NCI-H510A treated with DMSO at 0.1 percent for 48 hours (cell line): ENCODE measurements around the gene TMEM263.
"Not testable (repeated sequence)": the region's sequence is repeated elsewhere in the genome, so short reads cannot be mapped to it uniquely, and the experiment has no call there.

Source experiments
- DNase-seq: peaks from one replicate; lab custom pipeline; 2025; lab: John Stamatoyannopoulos, UW

The TMEM263 gene

DNA sequence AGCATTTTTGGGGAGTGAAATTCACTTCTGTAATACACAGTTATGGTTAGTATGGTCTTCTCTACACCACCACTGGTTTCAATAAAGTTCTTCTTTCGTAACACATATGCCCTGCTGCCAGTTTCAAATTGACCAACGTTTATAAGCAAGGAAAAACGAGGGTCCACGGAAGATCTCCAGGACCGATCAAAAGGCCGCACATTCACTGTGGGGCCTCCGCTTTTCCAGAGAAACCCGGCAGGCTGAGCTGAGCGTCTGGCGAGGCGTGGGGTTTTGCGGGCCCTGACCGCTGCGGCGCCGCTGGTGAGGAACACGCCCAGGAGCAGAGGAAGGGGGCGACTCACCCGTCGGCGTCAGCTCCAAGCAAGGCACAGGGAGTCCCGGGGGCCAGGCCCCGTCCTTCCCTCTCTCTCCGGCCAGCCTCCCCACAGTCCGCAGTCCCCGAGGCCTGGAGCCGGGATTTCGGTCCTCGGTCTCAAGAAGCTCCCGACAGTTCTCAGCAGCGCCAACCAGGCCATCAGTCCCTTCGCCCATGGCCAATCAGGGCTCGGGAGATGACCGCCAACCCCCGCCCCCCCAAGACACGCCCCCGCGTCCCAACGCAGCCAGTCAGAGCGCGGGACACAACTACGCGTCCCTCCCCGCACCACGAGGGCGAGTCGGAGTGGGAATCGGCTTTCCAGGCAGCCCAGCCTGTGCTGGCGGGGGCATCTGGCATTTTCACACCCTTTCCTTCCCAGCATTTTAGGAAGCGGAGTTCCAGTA, 31.1 kb downstream of the TMEM263 start, which contains the start of gene MTERF2:
Gene MTERF2, minus strand, starts transcription at position 522 of the 765 bp plus-strand sequence. CDS start 8,432 bp downstream, outside the sequence.
- peak; percentile 89 for DNase-seq

DNA sequence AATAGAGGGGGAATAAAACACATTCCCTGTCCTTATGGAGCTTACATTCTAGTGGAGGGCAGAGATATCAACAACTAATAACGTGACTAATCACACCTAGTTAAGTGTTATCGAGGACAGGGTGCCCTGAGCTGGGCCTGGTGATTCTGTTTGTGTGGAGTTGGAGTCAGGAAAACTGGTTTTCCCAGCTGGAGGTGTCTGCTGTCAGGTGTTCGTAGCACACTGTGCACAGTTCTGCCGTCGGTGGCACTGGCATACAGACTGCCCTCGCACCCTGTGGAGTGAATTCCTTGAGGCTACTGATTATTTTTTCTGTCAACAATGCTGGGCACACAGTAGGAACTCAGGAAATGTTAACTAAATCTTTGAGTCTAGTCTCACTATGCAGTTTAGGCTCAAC, 32.1 kb downstream of the TMEM263 start:
- DNase-seq = no peak

GRCh38 chr12:106994579-106995220, 39.0 kb downstream of the TMEM263 start:
- DNase-seq = no peak

DNA sequence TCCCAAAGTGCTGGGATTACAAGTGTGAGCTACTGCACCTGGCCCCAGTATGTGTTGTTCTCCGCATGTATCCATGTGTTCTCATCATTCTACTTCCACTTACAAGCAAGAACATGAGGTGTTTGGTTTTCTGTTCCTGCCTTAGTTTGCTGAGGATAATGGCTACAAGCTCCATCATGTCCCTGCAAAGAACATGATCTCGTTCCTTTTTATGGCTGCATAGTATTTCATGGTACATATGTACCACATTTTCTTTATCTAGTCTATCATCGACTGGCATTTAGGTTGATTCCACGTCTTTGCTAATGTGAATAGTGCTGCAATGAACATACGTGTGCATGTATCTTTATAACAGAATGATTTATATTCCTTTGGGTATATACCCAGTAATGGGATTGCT, 40.4 kb downstream of the TMEM263 start:
- DNase-seq = not testable (repeated sequence)

DNA sequence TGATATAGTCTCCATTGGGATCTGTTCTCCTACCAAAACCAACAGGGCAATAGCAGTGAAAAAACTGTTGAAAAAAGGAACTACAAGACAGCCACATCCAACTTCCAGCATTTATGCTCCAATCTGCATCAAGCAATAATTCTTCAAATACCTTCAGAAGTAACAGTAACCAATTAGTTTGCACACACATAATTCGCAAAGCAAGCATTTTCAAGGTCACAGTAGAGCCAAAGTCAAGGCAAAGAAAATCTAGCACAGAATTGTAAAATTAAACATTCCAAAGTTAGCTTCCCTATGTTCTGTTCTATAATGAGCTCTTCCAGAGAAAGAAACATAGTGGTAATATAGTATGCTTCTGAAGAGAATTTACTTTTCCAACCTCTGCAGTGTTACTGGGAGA, 42.2 kb downstream of the TMEM263 start:
- DNase-seq = no peak

DNA sequence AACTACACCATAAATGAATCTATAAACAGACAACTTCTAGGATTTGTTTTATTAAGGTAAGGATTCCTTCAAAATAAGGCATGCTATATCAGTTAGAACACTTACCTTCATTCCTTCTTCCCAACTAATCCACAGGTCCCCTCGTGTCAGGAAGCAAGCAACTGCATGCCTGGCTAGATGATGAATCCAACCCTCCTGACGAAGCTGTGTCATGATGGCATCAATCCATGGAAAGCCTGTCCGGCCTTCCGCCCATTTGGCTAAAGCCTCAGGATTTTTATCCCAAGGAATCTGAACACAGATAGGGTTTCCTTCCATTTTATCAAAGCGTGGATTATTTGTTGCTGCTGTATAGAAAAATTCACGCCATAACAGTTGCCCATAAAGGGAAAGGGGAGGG, 43.7 kb downstream of the TMEM263 start:
- DNase-seq = no peak

GRCh38 chr12:107002665-107003064, 47.0 kb downstream of the TMEM263 start:
- DNase-seq = not testable (repeated sequence)

DNA sequence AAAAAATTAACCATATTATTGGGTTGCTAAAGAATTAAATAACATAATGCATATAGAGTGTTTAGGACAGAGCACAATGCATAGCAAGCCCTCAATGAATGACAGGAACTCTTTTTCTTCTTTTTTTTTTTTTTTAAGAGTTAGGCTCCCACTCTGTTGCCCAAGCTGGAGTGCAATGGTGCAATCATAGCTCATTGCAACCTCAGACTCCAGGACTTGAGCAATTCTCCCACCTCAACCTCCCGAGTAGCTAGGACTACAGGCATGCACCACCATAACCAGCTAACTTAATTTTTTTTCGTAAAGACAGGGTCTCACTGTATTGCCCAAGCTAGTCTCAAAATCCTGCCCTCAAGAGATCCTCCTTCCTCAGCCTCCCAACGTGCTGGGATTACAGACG, 51.7 kb downstream of the TMEM263 start:
- DNase-seq = no peak

DNA sequence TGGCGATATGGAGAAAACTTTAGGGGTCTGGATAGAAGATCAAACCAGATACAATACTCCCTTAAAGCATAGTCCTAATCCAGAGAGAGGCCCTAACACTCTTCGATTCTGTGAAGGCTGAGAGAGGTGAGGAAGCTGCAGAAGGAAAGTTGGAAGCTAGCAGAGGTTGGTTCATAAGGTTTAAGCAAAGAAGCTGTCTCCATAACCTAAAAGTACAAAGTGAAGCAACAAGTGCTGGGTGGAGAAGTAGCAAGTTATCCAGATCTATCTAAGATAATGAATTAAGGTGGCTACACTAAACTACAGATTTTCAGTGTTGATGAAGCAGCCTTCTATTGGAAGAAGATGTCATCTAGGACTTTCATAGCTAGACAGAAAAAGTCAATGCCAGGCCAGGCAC, 55.8 kb downstream of the TMEM263 start:
- no peak for DNase-seq

DNA sequence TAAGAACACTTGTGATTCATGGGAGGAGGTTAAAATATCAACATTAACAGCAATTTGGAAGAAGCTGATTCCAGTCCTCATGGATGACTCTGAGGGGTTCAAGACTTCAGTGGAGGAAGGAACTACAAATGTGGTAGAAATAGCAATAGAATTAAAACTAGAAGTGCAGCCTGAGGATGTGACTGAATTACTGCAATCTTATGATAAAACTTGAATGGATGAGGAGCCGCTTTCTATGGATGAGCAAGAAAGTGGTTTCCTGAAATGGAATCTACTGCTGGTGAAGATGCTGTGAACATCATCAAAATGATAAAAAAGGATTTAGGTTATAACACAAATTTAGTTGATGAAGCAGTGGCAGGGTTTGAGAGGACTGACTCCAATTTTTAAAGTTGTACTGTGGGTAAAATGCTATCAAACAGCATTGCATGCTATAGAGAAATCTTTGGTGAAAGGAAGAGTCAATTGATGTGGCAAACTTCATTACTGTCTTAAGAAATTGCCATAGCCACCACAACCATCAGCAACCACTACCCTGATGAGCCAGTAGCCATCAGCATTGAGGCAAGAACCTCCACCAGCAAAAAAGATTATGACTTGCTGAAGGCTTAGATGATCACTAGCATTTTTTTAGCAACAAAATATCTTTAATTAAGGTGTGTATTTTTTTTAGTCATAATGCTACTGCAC, 57.2 kb downstream of the TMEM263 start:
- no peak for DNase-seq

DNA sequence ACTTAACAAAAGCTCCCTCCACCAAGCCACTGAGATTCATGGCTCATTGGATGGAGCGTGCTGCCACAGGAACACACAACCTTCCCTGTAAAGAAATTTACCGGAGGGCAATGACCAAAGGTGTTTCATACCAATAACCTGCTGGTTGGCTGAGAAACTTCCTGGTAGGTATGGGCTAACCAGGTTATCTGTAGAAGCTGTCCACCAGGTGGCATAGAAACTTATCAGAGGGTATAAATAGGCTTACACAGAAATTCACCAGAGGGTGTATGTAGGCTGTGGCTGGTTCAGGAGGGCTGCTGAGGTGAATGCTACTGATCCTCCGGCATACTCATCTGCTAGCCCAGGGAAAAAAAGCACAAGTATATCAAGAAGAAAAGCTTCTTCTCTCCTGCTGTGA, 58.3 kb downstream of the TMEM263 start:
- no peak for DNase-seq

DNA sequence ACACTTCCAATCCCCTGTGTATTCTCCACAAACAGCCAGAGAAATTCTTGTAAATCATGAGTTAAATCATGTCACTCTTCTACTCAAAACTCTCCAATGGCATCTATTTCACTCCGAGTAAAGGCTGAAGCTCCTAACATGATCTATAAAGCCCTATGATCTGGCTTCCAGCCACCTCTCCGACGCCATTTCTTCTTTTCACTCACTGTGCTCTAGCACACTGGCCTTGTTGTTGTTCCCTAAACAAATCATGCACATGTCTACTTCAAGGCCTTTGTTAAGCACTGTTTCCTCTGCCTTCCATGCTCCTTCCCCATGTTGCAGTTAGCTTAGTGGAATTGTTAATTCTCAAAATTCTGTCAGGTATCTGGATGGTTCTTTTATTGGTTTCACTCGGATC, 61.3 kb downstream of the TMEM263 start:
- no peak for DNase-seq

- DNase-seq = no peak
Measured at GRCh38 chr12:107019546-107019945, 63.8 kb downstream of the TMEM263 start.
